Keratinocyte (primary cell): ENCODE results near the gene CMTM8. TPM values are rescaled to one million over a fixed set of nuclear protein-coding genes. Genes with fewer than 3 reads are reported as not detected.
"Not testable (repeated sequence)": the region's sequence is repeated elsewhere in the genome, so short reads cannot be mapped to it uniquely, and the experiment has no call there.

Source experiments
- DNase-seq: peaks from one replicate; pipeline ENCODE4 v3.0.0-alpha.2; 2011; ENCODE audit warnings: low read depth, missing footprints, low spot score
- FAIRE-seq: peaks from 2 replicates; lab custom pipeline; 2011; peaks lifted over from hg19 to GRCh38; lab: Jason Lieb, UNC
- H2AFZ ChIP-seq: 2 replicates; pipeline ENCODE4 v1.6.0; 2012; ENCODE audit warnings: low read length, control low read depth, inconsistent platforms; ENCODE audit not compliant: control insufficient read depth
- H3K27ac ChIP-seq: 2 replicates; pipeline ENCODE4 v1.5.1; 2011; ENCODE audit warnings: low read length; ENCODE audit not compliant: control insufficient read depth, insufficient read depth
- H3K27me3 ChIP-seq: 3 replicates; pipeline ENCODE4 v1.6.0; 2011; ENCODE audit warnings: low read length; ENCODE audit not compliant: control insufficient read depth, insufficient read depth; ENCODE audit errors: extremely low read depth
- H3K36me3 ChIP-seq, 2 experiments: 2 replicates in 1 of 2; 3 replicates in 1 of 2; pipeline ENCODE4 v1.5.1; 2011; ENCODE audit warnings: low read length in 2 of 2, mild to moderate bottlenecking in 1 of 2; ENCODE audit not compliant: control insufficient read depth in 2 of 2, insufficient read depth in 2 of 2; ENCODE audit errors: extremely low read depth in 1 of 2
- H3K4me1 ChIP-seq: 3 replicates; pipeline ENCODE4 v1.5.1; 2011; ENCODE audit warnings: low read length; ENCODE audit not compliant: control insufficient read depth, insufficient read depth; ENCODE audit errors: extremely low read depth
- H3K4me2 ChIP-seq: 3 replicates; pipeline ENCODE4 v1.6.0; 2011; ENCODE audit warnings: low read depth, low read length; ENCODE audit not compliant: control insufficient read depth, insufficient read depth; ENCODE audit errors: extremely low read depth
- H3K4me3 ChIP-seq, 3 experiments: fragments of 200-600 bp in 1 of 3; sonication (generic) in 1 of 3; 2 replicates in 2 of 3; 3 replicates in 1 of 3; pipeline ENCODE4 v1.5.1; 2011 to 2016; ENCODE audit warnings: low read length in 3 of 3, mild to moderate bottlenecking in 3 of 3, control low read depth in 2 of 3, inconsistent platforms in 1 of 3, low read depth in 1 of 3, mixed read lengths in 1 of 3, mixed run types in 1 of 3, moderate library complexity in 1 of 3; ENCODE audit not compliant: control insufficient read depth in 2 of 3, insufficient read depth in 2 of 3; ENCODE audit errors: extremely low read depth in 1 of 3
- H3K79me2 ChIP-seq: 2 replicates; pipeline ENCODE4 v1.6.0; 2012; ENCODE audit warnings: low read length; ENCODE audit not compliant: control insufficient read depth, insufficient read depth
- H3K9ac ChIP-seq: 3 replicates; pipeline ENCODE4 v1.6.0; 2011; ENCODE audit warnings: low read length; ENCODE audit not compliant: control insufficient read depth, insufficient read depth; ENCODE audit errors: extremely low read depth
- H3K9me1 ChIP-seq: 3 replicates; pipeline ENCODE4 v1.6.0; 2011; ENCODE audit warnings: low read length; ENCODE audit not compliant: control insufficient read depth, insufficient read depth; ENCODE audit errors: extremely low read depth
- H3K9me3 ChIP-seq: 2 replicates; pipeline ENCODE4 v1.5.1; 2012; ENCODE audit warnings: low read depth, low read length; ENCODE audit not compliant: control insufficient read depth
- H4K20me1 ChIP-seq: 3 replicates; pipeline ENCODE4 v1.6.0; 2011; ENCODE audit warnings: low read length; ENCODE audit not compliant: control insufficient read depth, insufficient read depth; ENCODE audit errors: extremely low read depth
- EZH2 ChIP-seq: IDR thresholded peaks from one replicate; pipeline ENCODE4 v1.6.1; 2012; ENCODE audit warnings: inconsistent platforms, mild to moderate bottlenecking, low read length, moderate library complexity
- dilution Hi-C: fragments of 300-500 bp; cut with MboI; formaldehyde crosslinking; loops from one replicate; pipeline ENCODE4 v1.7.0; 2020; ENCODE audit warnings: low sequenced_read_pairs; ENCODE audit not compliant: extremely low pct_ligation_motif_present
- polyA plus RNA-seq, 5 experiments: library from polyadenylated mRNA; depleted of rRNA in 3 of 5; stranded (reverse) in 3 of 5; stranded (forward) in 1 of 5; unstranded in 1 of 5; fragments of >200 nt; gene quantifications; 1 replicate in 1 of 5; 2 replicates in 3 of 5; 3 replicates in 1 of 5; pipeline versions ENCODE4 v1.2.1 to v1.2.3, GENCODE V29; 2011 to 2012; ENCODE audit warnings: missing spikeins in 2 of 5, low read depth in 1 of 5, low replicate concordance in 1 of 5
- TF ChIP-seq, protein P1 (sequence below), 3 experiments: IDR thresholded peaks in 1 of 3; conservative IDR thresholded peaks in 1 of 3; optimal IDR thresholded peaks in 1 of 3; 2 replicates in 2 of 3; 3 replicates in 1 of 3; pipeline versions ENCODE3 to v1.5.1; 2011; ENCODE audit warnings: low read length in 3 of 3, mild to moderate bottlenecking in 3 of 3, moderate library complexity in 2 of 3, control low read depth in 1 of 3, inconsistent platforms in 1 of 3; ENCODE audit not compliant: insufficient read depth in 2 of 3; ENCODE audit errors: extremely low read depth in 1 of 3

The CMTM8 gene
- polyA plus RNA-seq, 1 donor (not counting 4 experiments of a cell fraction or from before 2014, with no cell fraction given), result 1.6 TPM

DNA sequence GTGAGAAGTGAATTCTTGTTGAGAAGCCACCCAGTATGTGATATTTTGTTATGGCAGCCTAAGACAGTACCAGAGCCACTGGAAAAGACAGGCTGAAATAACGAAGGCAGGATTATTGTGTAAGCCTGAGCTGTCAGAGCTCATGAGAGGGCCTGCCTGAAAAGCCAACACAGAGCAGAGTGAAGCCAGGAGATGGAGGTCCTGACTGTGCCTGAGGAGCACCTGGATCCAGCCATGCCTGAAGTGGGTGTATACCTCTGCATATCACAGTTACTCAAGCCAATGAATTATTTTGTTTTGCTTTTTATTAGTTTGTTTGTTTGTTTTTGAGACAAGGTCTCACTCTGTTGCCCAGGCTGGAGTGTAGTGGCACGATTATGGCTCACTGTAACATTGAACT, 149.0 kb downstream of the CMTM8 start:
- no peaks in the 10 kb centered on the region for H4K20me1 ChIP-seq
- H3K27ac ChIP-seq, result no peak overlapping the region
- DNase-seq, result no peak
- H3K9ac ChIP-seq, result no peak overlapping the region
- no peaks in the 10 kb centered on the region for H3K9me3 ChIP-seq
- H3K9me1 ChIP-seq, result no peaks in the 10 kb centered on the region
- H3K4me3 ChIP-seq, result no peak overlapping the region
- dilution Hi-C loops, result no loop called here
- no peaks in the 10 kb centered on the region for H3K36me3 ChIP-seq
- FAIRE-seq, result no peak
- TF ChIP-seq EZH2, result no peak
- TF ChIP-seq, protein P1, sequence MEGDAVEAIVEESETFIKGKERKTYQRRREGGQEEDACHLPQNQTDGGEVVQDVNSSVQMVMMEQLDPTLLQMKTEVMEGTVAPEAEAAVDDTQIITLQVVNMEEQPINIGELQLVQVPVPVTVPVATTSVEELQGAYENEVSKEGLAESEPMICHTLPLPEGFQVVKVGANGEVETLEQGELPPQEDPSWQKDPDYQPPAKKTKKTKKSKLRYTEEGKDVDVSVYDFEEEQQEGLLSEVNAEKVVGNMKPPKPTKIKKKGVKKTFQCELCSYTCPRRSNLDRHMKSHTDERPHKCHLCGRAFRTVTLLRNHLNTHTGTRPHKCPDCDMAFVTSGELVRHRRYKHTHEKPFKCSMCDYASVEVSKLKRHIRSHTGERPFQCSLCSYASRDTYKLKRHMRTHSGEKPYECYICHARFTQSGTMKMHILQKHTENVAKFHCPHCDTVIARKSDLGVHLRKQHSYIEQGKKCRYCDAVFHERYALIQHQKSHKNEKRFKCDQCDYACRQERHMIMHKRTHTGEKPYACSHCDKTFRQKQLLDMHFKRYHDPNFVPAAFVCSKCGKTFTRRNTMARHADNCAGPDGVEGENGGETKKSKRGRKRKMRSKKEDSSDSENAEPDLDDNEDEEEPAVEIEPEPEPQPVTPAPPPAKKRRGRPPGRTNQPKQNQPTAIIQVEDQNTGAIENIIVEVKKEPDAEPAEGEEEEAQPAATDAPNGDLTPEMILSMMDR (optimal IDR thresholded peaks at IDR 0.05 in 1 of 3, IDR thresholded peaks at IDR 0.05 in 1 of 3, conservative IDR thresholded peaks at IDR 0.05 in 1 of 3; ENCODE audit: extremely low read depth in 1 of 3, insufficient read depth in 2 of 3, low read length in 3 of 3), result no peak
- no peak overlapping the region for H3K4me2 ChIP-seq
- peaks cover 13% of the 10 kb centered on the region for H3K79me2 ChIP-seq
- H2AFZ ChIP-seq, result no peak overlapping the region
- no peaks in the 10 kb centered on the region for H3K27me3 ChIP-seq
- peaks cover 12% of the 10 kb centered on the region for H3K4me1 ChIP-seq

DNA sequence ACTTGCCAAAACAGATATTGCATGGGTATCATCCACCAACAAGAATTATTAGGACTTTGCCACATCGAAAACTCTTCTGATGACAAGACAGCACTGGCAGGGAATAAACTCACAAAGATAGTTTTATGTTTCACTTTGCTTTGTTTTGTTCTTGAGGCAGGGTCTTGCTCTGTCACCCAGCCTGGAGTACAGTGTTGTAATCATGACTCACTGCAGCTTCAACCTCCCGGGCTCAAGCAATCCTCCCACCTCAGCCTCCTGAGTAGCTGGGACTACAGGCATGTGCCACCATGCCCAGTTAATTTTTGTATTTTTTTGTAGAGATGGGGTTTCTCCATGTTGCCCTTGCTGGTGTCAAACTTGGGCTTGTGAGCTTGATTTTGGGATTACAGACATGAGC, 151.1 kb downstream of the CMTM8 start:
- H2AFZ ChIP-seq, H3K9me1 ChIP-seq, dilution Hi-C loops, H3K4me2 ChIP-seq, H3K9ac ChIP-seq, H3K9me3 ChIP-seq, H3K4me3 ChIP-seq, H4K20me1 ChIP-seq, FAIRE-seq, H3K36me3 ChIP-seq, H3K27me3 ChIP-seq, H3K27ac ChIP-seq, DNase-seq: not testable (repeated sequence)
- peaks cover 33% of the 10 kb centered on the region for H3K79me2 ChIP-seq
- H3K4me1 ChIP-seq, result peaks cover 12% of the 10 kb centered on the region
